ENCODE data around the gene DCST2.

The DCST2 gene

DNA sequence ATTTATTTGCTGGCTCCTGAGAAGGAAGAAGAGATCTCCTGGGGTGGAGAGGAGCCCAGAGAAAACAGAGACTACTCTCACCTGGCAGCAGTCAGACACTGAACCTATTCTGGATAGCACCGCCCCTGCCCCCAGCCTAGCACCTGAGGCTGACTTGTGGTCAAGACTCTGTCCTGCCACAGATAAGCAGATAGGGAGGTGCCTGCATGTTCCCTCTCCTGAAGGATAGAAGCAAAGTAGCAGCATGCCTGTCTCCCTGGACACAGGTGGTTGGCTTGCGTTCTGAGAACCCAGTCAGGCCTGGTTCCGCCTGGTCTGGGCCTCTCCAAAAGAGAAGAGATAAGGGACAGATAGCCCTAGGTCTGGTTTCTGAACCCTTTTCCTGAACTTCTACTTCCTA lies 43.8 kb upstream of the DCST2 start:
- Histone ChIP-seq H4K20me1 (ENCODE audit: low read depth, low read length) (no peaks in the 10 kb centered on the region), H2AFZ (ENCODE audit: low read depth, low read length, severe bottlenecking) (no peak overlapping the region), H3K79me2 (ENCODE audit: insufficient read depth, low read length) (no peaks in the 10 kb centered on the region), H3K27me3 (ENCODE audit: low read length) (no peaks in the 10 kb centered on the region), H3K9me3 (ENCODE audit: insufficient read depth, low read length) (no peaks in the 10 kb centered on the region), H3K4me2 (ENCODE audit: low read depth, low read length, poor library complexity, severe bottlenecking) (no peak overlapping the region), H3K4me3 (ENCODE audit: insufficient read depth, low read length, poor library complexity, severe bottlenecking) (no peak overlapping the region), H3K9me2 (replicated peaks; ENCODE audit: insufficient read depth, low read length) (no peaks in the 10 kb centered on the region), H3K27ac (ENCODE audit: low read depth, low read length) (no peak overlapping the region), H3K36me3 (ENCODE audit: low read length) (no peaks in the 10 kb centered on the region), H3F3A (ENCODE audit: insufficient read depth) (0 out of 2 replicates have a peak, but pooled peaks cover under 1% of the 10 kb centered on the region), H3K9ac (ENCODE audit: low read length) (no peak overlapping the region)
- TF ChIP-seq, protein P1, sequence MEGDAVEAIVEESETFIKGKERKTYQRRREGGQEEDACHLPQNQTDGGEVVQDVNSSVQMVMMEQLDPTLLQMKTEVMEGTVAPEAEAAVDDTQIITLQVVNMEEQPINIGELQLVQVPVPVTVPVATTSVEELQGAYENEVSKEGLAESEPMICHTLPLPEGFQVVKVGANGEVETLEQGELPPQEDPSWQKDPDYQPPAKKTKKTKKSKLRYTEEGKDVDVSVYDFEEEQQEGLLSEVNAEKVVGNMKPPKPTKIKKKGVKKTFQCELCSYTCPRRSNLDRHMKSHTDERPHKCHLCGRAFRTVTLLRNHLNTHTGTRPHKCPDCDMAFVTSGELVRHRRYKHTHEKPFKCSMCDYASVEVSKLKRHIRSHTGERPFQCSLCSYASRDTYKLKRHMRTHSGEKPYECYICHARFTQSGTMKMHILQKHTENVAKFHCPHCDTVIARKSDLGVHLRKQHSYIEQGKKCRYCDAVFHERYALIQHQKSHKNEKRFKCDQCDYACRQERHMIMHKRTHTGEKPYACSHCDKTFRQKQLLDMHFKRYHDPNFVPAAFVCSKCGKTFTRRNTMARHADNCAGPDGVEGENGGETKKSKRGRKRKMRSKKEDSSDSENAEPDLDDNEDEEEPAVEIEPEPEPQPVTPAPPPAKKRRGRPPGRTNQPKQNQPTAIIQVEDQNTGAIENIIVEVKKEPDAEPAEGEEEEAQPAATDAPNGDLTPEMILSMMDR (IDR thresholded peaks at IDR 0.05; ENCODE audit: insufficient read depth, low read length, poor library complexity, severe bottlenecking), result no peak

DNA sequence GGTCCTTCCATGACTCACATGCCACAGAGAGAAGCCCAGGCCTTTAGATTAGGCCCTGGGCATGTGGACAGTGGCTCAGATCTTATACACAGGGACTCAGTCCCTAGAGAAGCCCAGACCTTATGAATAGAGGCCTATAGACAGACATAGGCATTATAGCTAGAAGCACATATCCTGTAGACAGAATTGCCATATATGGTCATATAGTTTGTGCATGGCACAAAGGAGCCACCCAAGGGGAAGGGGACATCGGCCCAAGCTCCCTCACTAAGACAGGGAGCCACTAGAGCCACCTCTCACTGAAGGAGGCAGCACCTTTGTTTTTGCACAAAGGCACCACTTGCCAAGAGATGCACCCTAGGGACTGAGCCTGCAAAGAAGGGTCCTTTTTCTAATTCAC lies 42.8 kb upstream of the DCST2 start:
- no peaks in the 10 kb centered on the region for H3K9me3 ChIP-seq (ENCODE audit: insufficient read depth, low read length)
- no peaks in the 10 kb centered on the region for H3K9me2 ChIP-seq (replicated peaks; ENCODE audit: insufficient read depth, low read length)
- H3K9ac ChIP-seq (ENCODE audit: low read length), result no peak overlapping the region
- no peak overlapping the region for H2AFZ ChIP-seq (ENCODE audit: low read depth, low read length, severe bottlenecking)
- no peak overlapping the region for H3K4me2 ChIP-seq (ENCODE audit: low read depth, low read length, poor library complexity, severe bottlenecking)
- H4K20me1 ChIP-seq (ENCODE audit: low read depth, low read length), result no peaks in the 10 kb centered on the region
- H3K27me3 ChIP-seq (ENCODE audit: low read length), result no peaks in the 10 kb centered on the region
- H3K27ac ChIP-seq (ENCODE audit: low read depth, low read length), result no peak overlapping the region
- no peak overlapping the region for H3K4me3 ChIP-seq (ENCODE audit: insufficient read depth, low read length, poor library complexity, severe bottlenecking)
- TF ChIP-seq, protein P1 (IDR thresholded peaks at IDR 0.05; ENCODE audit: insufficient read depth, low read length, poor library complexity, severe bottlenecking), result no peak
- TF ChIP-seq EZH2phosphoT487 (conservative IDR thresholded peaks at IDR 0.05; ENCODE audit: low read length), result no peak
- no peaks in the 10 kb centered on the region for H3K79me2 ChIP-seq (ENCODE audit: insufficient read depth, low read length)
- peaks cover 5% of the 10 kb centered on the region; the same call in 1 of the 2 replicates for H3F3A ChIP-seq (ENCODE audit: insufficient read depth)
- no peaks in the 10 kb centered on the region for H3K36me3 ChIP-seq (ENCODE audit: low read length)

DNA sequence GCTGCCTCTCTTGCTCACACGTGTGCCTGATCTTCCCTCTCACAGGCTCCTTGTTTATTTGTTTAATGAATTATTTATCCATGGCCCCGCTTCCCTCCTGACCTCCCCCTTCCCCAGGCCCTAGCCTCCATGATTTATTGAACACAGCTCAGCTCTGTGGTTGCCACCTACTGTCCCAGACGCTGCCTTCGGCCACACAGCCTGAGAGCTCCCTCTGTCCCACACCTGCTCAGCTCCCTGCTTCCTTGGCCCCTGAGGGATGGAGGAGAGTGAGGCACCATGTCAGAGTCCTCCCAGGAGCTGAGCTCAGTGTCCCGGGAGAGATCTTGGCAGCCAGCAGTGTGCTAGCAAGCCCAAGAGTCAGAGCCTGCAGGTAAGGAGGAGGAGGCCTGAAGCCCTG lies 42.0 kb upstream of the DCST2 start:
- H3F3A ChIP-seq (ENCODE audit: insufficient read depth), result peaks cover 8% of the 10 kb centered on the region; the same call in 1 of the 2 replicates
- TF ChIP-seq EZH2phosphoT487 (conservative IDR thresholded peaks at IDR 0.05; ENCODE audit: low read length), result no peak
- TF ChIP-seq, protein P1 (IDR thresholded peaks at IDR 0.05; ENCODE audit: insufficient read depth, low read length, poor library complexity, severe bottlenecking), result no peak
- H3K79me2 ChIP-seq (ENCODE audit: insufficient read depth, low read length), result no peaks in the 10 kb centered on the region
- no peak overlapping the region for H3K4me3 ChIP-seq (ENCODE audit: insufficient read depth, low read length, poor library complexity, severe bottlenecking)
- no peaks in the 10 kb centered on the region for H3K9me2 ChIP-seq (replicated peaks; ENCODE audit: insufficient read depth, low read length)
- no peaks in the 10 kb centered on the region for H3K9me3 ChIP-seq (ENCODE audit: insufficient read depth, low read length)
- no peak overlapping the region for H3K27ac ChIP-seq (ENCODE audit: low read depth, low read length)
- no peak overlapping the region for H3K4me2 ChIP-seq (ENCODE audit: low read depth, low read length, poor library complexity, severe bottlenecking)
- H3K36me3 ChIP-seq (ENCODE audit: low read length), result no peaks in the 10 kb centered on the region
- H3K27me3 ChIP-seq (ENCODE audit: low read length), result no peaks in the 10 kb centered on the region
- H4K20me1 ChIP-seq (ENCODE audit: low read depth, low read length), result no peaks in the 10 kb centered on the region
- no peak overlapping the region for H3K9ac ChIP-seq (ENCODE audit: low read length)
- no peak overlapping the region for H2AFZ ChIP-seq (ENCODE audit: low read depth, low read length, severe bottlenecking)

Measured in SU-DHL-6 (cell line).